K562 treated with DMSO at 1 percent for 4 hours (cell line): Measurements from ENCODE around the gene MPC2. TPM values are rescaled to one million over a fixed set of nuclear protein-coding genes. Genes with fewer than 3 reads are reported as not detected.

Experiments
- total RNA-seq: library from RNA; unstranded; fragments of 300-600 nt; gene quantifications from 2 replicates; pipeline ENCODE4 v1.2.3, GENCODE V29; 2022; ENCODE audit not compliant: insufficient read depth

MPC2 gene
- total RNA-seq = 41.1 and 44.4 TPM in 2 replicates

GRCh38 chr1:167936930-167937708, at the start of gene MPC2:
MPC2 (minus strand) TSS chr1:167937072; CDS start chr1:167935841, 1,231 bp downstream.

GRCh38 chr1:167936068-167936929, 573 bp downstream of the MPC2 start, which contains the start of gene DCAF6:
DCAF6 (plus strand) TSS chr1:167936683; CDS start chr1:167936912, 229 bp downstream.

DNA sequence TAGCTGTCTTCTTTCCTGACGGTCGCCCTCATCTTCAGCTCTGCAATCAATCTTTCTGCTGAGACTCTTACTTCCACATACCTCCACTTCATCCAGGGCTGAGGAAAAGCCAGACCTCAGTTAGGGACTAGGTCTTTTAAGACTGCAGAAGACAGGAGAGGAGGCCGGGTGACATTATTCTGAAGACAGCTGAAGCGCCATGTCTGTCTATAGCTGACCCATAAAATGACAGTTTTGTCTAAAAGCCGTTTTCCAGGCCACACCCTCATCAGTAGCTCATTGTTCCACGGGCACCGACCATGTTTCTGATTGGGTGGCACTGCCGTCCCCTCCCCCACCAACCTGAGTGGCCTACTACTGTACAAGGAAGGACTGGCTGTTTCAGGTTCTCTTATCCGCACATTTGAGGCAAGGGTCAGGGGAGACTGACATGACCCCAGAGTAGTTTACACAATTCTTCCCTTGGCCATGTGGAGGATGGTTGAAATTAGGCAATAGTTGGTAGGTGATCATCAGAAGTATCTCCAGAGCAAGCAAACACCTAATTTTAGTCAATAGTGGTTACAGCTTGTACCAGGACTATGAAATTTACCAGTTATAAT, 22.9 kb downstream of the MPC2 start, which contains the start of gene ADCY10:
ADCY10 (minus strand) TSS at position 240 of the 602 bp plus-strand sequence. CDS start 8,994 bp downstream, outside the sequence.

Other genes starting within 250 kb of the MPC2 start
- gene MPZL1, start 215.1 kb downstream of the MPC2 start, total RNA-seq = 24.6 and 32.2 TPM in 2 replicates
- gene ADCY10, start 22.9 kb downstream of the MPC2 start, total RNA-seq = 0.18 and 0.80 TPM in 2 replicates
- gene DCAF6, start 389 bp downstream of the MPC2 start, total RNA-seq = 31.3 and 43.8 TPM in 2 replicates
- 0.67 and 1.7 TPM in 2 replicates for gene GPR161, start 199.9 kb upstream of the MPC2 start, total RNA-seq
- gene TIPRL, start 241.9 kb upstream of the MPC2 start, total RNA-seq = 23.8 and 26.8 TPM in 2 replicates